ENCODE data around the gene RASA4B. TPM values are rescaled to one million over a fixed set of nuclear protein-coding genes. Genes with fewer than 3 reads are reported as not detected.
A peak's percentile ranks its signal among the peaks of the same experiment; 100 is the strongest.

Gene RASA4B
- total and polyA plus RNA-seq, 8 donors, result 7.8 to 93.4 (median 9.3) TPM

DNA sequence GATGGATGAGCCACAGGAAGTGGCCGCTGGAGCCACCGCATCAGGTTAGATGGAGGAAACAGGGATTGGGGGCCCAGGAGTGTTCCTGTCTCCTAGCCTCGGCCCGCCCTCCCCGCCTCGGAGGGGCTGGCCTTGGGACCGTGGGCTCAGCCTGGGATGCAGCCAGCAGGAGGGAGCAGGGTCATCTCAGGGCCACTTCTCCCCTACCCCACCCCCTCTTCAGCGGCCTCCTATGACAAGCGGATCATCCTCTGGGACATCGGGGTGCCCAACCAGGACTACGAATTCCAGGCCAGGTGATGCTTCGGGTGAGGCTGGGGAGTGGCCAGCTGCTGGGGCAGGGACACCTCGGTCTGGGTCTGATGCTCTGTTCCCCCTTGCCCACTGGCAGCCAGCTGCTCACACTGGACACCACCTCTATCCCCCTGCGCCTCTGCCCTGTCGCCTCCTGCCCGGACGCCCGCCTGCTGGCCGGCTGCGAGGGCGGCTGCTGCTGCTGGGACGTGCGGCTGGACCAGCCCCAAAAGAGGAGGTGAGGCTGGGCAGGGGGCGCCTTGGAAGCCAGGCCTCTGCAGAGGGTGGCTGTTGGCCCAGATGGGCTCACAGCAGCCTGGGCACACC is 48.1 kb downstream of the RASA4B start:
- no peak for FAIRE-seq
- no peaks in the 10 kb centered on the region for H3K27me3 ChIP-seq
- intact Hi-C loops (cut with DNase I), result no loop called here

DNA sequence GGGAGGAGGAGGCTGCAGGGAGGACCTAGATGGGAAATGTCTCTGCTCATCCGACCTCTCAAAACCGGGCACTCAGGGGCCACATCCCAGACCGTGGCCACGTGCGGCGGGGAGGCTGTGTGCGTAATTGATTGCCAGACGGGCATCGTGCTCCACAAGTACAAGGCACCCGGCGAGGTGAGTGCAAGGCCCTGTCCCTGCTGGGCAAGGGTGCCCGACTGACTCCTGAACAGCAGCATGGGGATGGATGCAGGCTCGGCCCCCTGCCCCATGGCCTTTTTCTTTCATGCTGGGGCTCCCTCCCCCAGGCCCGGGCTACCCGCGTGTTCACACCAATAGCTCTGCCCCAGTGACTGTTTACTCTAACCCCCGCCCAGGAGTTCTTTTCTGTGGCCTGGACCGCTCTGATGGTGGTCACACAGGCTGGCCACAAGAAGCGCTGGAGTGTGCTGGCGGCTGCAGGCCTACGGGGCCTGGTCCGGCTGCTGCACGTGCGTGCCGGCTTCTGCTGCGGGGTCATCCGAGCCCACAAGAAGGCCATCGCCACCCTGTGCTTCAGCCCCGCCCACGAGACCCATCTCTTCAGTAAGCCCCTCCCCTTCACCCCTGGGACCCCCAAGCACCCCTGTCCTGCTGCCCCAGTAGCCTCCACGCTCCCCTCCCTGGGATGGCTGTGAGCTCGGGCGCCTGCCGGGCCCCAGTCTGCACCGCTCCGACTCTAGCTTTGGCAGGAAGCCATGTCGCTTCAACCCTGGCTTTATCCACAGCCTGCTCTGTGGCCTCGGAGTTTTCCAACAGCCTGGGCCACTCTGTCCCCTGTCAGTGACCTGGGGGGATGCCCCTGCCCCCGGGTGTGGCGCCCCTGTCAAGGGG is 48.9 kb downstream of the RASA4B start:
- DNase-seq (peak in 4 of 6 donors; percentile 18 to 79 (median 45)), ATAC-seq (no peak), FAIRE-seq (no peak)
- no peaks in the 10 kb centered on the region for H3K9me3 ChIP-seq
- H3K4me1 ChIP-seq, result peaks cover 0 to 10% (median 9%) of the 10 kb centered on the region in 3 donors
- TF ChIP-seq, protein P1, sequence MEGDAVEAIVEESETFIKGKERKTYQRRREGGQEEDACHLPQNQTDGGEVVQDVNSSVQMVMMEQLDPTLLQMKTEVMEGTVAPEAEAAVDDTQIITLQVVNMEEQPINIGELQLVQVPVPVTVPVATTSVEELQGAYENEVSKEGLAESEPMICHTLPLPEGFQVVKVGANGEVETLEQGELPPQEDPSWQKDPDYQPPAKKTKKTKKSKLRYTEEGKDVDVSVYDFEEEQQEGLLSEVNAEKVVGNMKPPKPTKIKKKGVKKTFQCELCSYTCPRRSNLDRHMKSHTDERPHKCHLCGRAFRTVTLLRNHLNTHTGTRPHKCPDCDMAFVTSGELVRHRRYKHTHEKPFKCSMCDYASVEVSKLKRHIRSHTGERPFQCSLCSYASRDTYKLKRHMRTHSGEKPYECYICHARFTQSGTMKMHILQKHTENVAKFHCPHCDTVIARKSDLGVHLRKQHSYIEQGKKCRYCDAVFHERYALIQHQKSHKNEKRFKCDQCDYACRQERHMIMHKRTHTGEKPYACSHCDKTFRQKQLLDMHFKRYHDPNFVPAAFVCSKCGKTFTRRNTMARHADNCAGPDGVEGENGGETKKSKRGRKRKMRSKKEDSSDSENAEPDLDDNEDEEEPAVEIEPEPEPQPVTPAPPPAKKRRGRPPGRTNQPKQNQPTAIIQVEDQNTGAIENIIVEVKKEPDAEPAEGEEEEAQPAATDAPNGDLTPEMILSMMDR (IDR thresholded peaks at IDR 0.05), result no peak
- 85 to 87% methylated on average over 40 of the region's 40 CpGs for WGBS, 2 donors
- intact Hi-C loops (cut with DNase I), result no loop called here
- no peaks in the 10 kb centered on the region for H3K36me3 ChIP-seq
- no peaks in the 10 kb centered on the region for H3K27me3 ChIP-seq
- no peak overlapping the region for H3K27ac ChIP-seq
- H3K4me3 ChIP-seq, result no peak overlapping the region

More for the DNA sequence above, 48.1 kb downstream of the RASA4B start:
- ATAC-seq (no peak), DNase-seq (peak in 4 of 6 donors; percentile 2 to 68 (median 18))
- 84 to 88% methylated on average over 13 to 24 of the region's 24 CpGs for WGBS, 2 donors
- H3K4me3 ChIP-seq, result no peak overlapping the region
- no peaks in the 10 kb centered on the region for H3K36me3 ChIP-seq
- peaks cover 0 to 6% (median 6%) of the 10 kb centered on the region in 3 donors for H3K4me1 ChIP-seq
- TF ChIP-seq, protein P1 (IDR thresholded peaks at IDR 0.05), result no peak
- no peak overlapping the region for H3K27ac ChIP-seq
- H3K9me3 ChIP-seq, result no peaks in the 10 kb centered on the region

DNA sequence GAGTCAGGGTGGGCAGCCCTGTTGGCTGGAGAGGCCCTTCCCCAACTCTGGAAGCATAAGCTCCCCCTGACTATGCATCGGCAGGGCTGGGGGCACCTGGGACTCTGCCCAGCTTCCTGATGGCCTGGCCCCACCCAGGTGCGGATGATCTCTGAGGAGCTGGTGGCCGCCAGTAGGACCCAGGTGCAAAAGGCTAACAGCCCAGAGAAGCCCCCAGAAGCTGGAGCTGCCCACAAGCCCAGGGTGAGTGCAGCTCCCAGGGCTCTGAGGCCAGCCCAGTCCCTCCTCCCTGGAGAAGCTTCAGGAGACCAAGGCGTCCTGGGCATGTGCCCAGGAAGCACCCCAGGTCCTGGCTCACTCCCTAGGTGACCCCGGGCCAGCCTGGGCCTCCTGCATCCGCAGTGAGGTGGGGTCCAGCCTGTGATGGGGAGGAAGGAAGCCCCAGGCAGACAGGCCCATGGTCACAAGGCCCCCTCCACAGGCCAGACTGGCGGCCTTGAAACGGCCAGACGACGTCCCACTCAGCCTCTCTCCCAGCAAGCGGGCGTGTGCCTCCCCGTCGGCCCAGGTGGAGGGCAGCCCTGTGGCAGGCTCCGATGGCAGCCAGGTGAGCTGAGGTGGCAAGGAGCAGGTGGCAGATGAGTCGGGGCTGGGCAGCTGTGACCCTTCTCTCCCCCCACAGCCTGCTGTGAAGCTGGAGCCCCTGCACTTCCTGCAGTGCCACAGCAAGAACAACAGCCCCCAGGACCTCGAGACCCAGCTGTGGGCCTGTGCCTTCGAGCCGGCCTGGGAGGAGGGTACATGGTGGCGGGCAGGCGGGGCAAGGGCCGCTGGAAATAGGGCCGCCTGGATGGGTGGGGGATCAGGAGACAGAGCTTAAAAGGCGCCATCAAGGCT is 49.7 kb downstream of the RASA4B start:
- ATAC-seq (no peak), DNase-seq (peak in 3 of 6 donors; percentile 29 to 76 (median 51)), FAIRE-seq (no peak)
- WGBS, 2 donors, result 81 to 84% methylated on average over 22 to 24 of the region's 24 CpGs
- H3K9me3 ChIP-seq, result no peaks in the 10 kb centered on the region
- intact Hi-C loops (cut with DNase I), result no loop called here
- no peak overlapping the region for H3K4me3 ChIP-seq
- H3K4me1 ChIP-seq, result peaks cover 0 to 15% (median 11%) of the 10 kb centered on the region in 3 donors
- H3K27me3 ChIP-seq, result no peaks in the 10 kb centered on the region
- H3K27ac ChIP-seq, result no peak overlapping the region
- TF ChIP-seq, protein P1 (IDR thresholded peaks at IDR 0.05), result no peak
- H3K36me3 ChIP-seq, result no peaks in the 10 kb centered on the region

DNA sequence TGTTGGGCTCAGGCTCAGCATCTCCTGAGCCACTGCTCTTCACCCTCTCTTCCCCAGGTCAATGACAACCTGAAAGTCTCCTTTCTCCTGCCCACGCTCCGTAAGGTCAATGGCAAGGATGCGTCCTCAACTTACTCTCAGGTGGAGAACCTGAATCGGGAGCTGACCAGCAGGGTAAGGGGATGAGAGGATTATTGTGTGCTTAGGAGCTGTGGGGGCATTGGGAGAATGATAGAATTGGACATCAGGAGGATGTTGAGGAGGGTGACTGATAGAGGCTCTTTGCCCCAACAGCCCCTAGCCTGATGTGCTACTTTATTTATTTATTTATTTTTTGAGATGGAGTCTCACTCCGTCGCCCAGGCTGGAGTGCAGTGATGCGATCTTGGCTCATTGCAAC is 51.5 kb downstream of the RASA4B start:
- H3K27me3 ChIP-seq, result no peaks in the 10 kb centered on the region
- no peak for ATAC-seq
- no peak for FAIRE-seq
- intact Hi-C loops (cut with DNase I), result no loop called here
- TF ChIP-seq, protein P1 (IDR thresholded peaks at IDR 0.05), result no peak
- H3K4me1 ChIP-seq, result peaks cover 0 to 15% (median 11%) of the 10 kb centered on the region in 3 donors
- WGBS, 2 donors, result 94% methylated on average over 7 of the region's 7 CpGs
- no peaks in the 10 kb centered on the region for H3K36me3 ChIP-seq
- peak overlapping the region in 1 of 4 donors; percentile 99 for H3K4me3 ChIP-seq
- H3K9me3 ChIP-seq, result no peaks in the 10 kb centered on the region
- no peak overlapping the region for H3K27ac ChIP-seq
- no peak for DNase-seq
